ENCODE data around the gene C14orf119. TPM values are rescaled to one million over a fixed set of nuclear protein-coding genes. Genes with fewer than 3 reads are reported as not detected.

C14orf119 gene
- total RNA-seq, 1 experiment from 2014 or later, result 65.1 TPM

- Histone ChIP-seq H3K4me1 (ENCODE audit: insufficient read depth, low read length) (0 out of 2 replicates have a peak, but pooled peaks cover 3% of the 10 kb centered on the region), H3K79me2 (ENCODE audit: insufficient read depth, low read length) (peaks cover 5% of the 10 kb centered on the region; the same call in 1 of the 2 replicates), H3K56ac (ENCODE audit: insufficient read length, low read depth, low read length) (no peak overlapping the region), H4K20me1 (ENCODE audit: control insufficient read depth, insufficient read depth, insufficient read length) (peaks cover 3% of the 10 kb centered on the region), H4K8ac (replicated peaks; ENCODE audit: insufficient read length, low read depth, low read length) (no peak overlapping the region), H3K4me2 (ENCODE audit: insufficient read depth, insufficient read length, low read length) (peak overlapping the region; percentile 98), H3K4ac (ENCODE audit: low read depth, low read length) (no peak overlapping the region; the same call in 1 of the 2 replicates), H4K91ac (ENCODE audit: insufficient read length, low read depth, low read length) (no peak overlapping the region), H3K79me1 (ENCODE audit: insufficient read depth, low read depth, low read length, poor library complexity, severe bottlenecking) (peaks cover 17% of the 10 kb centered on the region), H3K14ac (ENCODE audit: insufficient read depth, low read length) (peak overlapping the region; percentile 55; the same call in 1 of the 2 replicates), H3K18ac (ENCODE audit: insufficient read length, low read depth, low read length) (no peak overlapping the region), H2BK120ac (ENCODE audit: low read depth, low read length, poor library complexity, severe bottlenecking) (no peak overlapping the region), H2BK5ac (ENCODE audit: insufficient read length, low read length) (no peak overlapping the region), H3K9ac (ENCODE audit: extremely low read depth, insufficient read length, low read length) (peak overlapping the region; percentile 93), H2AFZ (ENCODE audit: low read length) (no peak overlapping the region), H3K27ac (ENCODE audit: insufficient read length, low read depth, low read length) (no peak overlapping the region), H3T11ph (ENCODE audit: low read length) (no peak overlapping the region), H3K9me3 (ENCODE audit: control insufficient read depth, low read depth, low read length) (no peaks in the 10 kb centered on the region), H3K23me2 (ENCODE audit: insufficient read length, low read depth, low read length, poor library complexity, severe bottlenecking) (peaks cover 12% of the 10 kb centered on the region), H2BK12ac (ENCODE audit: insufficient read length, low read depth, low read length) (peak overlapping the region; percentile 75), H4K5ac (ENCODE audit: insufficient read length, low read depth, low read length) (peak overlapping the region; percentile 75), H3K27me3 (ENCODE audit: insufficient read depth, low read length) (no peaks in the 10 kb centered on the region), H2BK15ac (ENCODE audit: low read depth, low read length) (no peak overlapping the region), H2AK5ac (ENCODE audit: insufficient read length, low read length) (no peak overlapping the region), H2BK20ac (ENCODE audit: low read depth, low read length, poor library complexity, severe bottlenecking) (no peak overlapping the region), H3K23ac (ENCODE audit: insufficient read length, low read depth, low read length) (no peak overlapping the region)
- H3K4me1 Mint-ChIP-seq, result peaks cover 35 to 52% of the 10 kb centered on the region in 2 experiments
- H3K27ac Mint-ChIP-seq, result peak overlapping the region; percentile 98 to 100 (median 98)
- H3K27me3 Mint-ChIP-seq (ENCODE audit: low read depth), result no peaks in the 10 kb centered on the region; the same call in 1 of the 2 replicates
- H3K4me3 Mint-ChIP-seq, result peak overlapping the region; percentile 87 to 99
- DNase-seq, result no peak
- no peak for TF ChIP-seq CTCF (conservative IDR thresholded peaks at IDR 0.05)
- no peaks in the 10 kb centered on the region for H3K9me3 Mint-ChIP-seq
- 100% methylated on average over 1 of the region's 10 CpGs for WGBS (ENCODE audit: extremely low coverage, insufficient read length, low lambda C conversion rate)
- peaks cover 39 to 82% (median 72%) of the 10 kb centered on the region in 3 experiments; a peak in 6 of 7 replicates for H3K36me3 Mint-ChIP-seq (ENCODE audit: insufficient read depth in 1 of 3, low read depth in 3 of 3)
These were observed 24.8 kb upstream of the C14orf119 start for GRCh38 chr14:23070262-23071129.

All from H9 (cell line).